Astrocyte of the spinal cord (primary cell): ENCODE results near the gene ALDH1A3.

Experiments
- DNase-seq: peaks from one replicate; pipeline ENCODE4 v3.0.0; 2011; ENCODE audit warnings: low read depth, low spot score
- H3K4me3 ChIP-seq: 2 replicates; pipeline ENCODE4 v1.5.1; 2011; ENCODE audit warnings: low read depth, mild to moderate bottlenecking, low read length, moderate library complexity
- in situ Hi-C: cut with HindIII; loops from 2 replicates; pipeline ENCODE4 v1.10.0; 2017; ENCODE audit warnings: low sequenced_read_pairs
- TF ChIP-seq, protein P1 (sequence below): IDR thresholded peaks from 2 replicates; pipeline ENCODE4 v1.5.1; 2012; ENCODE audit warnings: low read depth, mild to moderate bottlenecking, low read length, inconsistent platforms

ALDH1A3 gene

DNA sequence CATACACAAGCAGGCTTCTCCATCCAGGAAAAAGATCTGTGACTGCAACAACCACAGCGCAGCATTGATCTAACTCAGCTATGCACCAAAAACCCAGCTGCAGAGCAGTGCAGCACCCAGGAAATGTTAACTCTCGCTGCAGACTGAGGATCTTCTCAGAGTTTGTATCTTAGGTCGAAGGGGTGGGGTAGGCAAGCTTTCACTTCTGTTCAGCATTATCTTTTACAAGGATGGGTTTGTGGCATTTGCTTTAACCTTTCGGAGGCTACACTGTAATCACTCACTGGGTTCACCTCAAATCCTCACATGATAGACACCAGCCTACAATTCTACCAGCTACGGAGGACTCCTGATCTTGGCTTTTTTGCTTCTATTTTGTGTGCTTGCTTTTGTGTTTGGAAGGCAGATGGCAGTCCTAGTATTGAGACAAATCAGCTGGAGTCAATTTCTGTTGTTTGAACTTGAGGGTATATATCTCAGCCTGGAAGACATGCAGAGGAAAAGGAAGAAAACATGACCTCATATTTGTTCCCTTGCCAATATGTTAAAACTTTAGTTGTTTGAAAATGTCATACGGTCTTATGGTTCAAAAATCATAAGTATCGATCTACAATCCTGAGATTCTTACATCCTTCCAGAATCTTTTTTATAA, 64.7 kb downstream of the ALDH1A3 start:
- TF ChIP-seq, protein P1, sequence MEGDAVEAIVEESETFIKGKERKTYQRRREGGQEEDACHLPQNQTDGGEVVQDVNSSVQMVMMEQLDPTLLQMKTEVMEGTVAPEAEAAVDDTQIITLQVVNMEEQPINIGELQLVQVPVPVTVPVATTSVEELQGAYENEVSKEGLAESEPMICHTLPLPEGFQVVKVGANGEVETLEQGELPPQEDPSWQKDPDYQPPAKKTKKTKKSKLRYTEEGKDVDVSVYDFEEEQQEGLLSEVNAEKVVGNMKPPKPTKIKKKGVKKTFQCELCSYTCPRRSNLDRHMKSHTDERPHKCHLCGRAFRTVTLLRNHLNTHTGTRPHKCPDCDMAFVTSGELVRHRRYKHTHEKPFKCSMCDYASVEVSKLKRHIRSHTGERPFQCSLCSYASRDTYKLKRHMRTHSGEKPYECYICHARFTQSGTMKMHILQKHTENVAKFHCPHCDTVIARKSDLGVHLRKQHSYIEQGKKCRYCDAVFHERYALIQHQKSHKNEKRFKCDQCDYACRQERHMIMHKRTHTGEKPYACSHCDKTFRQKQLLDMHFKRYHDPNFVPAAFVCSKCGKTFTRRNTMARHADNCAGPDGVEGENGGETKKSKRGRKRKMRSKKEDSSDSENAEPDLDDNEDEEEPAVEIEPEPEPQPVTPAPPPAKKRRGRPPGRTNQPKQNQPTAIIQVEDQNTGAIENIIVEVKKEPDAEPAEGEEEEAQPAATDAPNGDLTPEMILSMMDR = no peak
- no peak overlapping the region for H3K4me3 ChIP-seq
- in situ Hi-C loops = no loop called here
- DNase-seq = no peak

DNA sequence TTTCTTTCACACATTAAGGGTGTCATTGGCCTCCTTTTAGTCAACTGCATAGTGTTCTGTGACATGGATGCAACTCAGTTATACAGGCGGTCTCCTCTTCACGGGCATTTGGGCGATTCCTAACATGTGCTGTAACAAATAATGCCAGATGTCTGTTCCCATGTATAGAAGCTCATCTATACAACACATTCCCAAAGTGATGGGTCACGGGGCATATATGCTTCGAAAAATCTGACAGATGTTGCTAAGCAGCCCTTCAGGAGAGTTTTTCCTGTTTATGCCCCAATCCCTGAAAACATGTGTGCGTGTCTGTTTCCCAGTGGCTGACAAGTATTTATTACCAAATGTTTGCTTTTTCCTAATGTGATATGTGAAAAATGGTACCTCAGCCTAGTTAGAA, 65.4 kb downstream of the ALDH1A3 start:
- in situ Hi-C loops = no loop called here
- TF ChIP-seq, protein P1 = no peak
- H3K4me3 ChIP-seq = no peak overlapping the region
- DNase-seq = no peak

DNA sequence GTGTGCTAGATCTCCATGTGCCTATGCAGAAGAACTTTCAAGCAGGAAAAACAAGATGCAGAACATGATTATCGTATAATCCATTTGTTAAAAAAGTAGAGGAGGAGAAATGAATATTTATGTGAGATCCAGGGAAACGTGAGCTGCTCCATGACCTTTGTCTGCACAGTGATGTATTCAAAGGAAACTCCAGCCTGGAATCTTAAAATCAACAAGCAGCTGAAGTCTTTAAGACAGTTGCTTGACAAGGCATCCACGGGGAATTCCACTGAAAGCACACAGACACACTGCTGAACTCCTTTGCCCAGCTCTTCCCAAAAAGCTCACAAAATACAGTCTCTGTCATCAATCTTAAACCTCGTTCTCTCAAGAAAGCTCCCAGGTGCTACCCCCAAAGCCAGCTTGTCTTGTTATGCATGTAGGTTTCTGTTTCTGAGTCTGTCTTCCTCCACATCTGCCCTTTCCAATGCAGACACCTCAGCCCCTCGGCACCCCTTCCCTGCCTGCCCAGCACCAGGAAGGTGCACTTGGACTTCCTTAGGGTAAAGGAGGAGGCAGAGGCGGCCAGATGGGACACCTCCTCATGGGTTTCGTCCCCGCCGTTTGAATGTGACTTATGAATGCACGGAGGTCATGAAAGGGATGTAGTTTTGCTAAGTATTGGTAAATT, 68.3 kb downstream of the ALDH1A3 start:
- TF ChIP-seq, protein P1 = no peak
- DNase-seq = peak; percentile 21
- in situ Hi-C loops = no loop called here
- no peak overlapping the region for H3K4me3 ChIP-seq

DNA sequence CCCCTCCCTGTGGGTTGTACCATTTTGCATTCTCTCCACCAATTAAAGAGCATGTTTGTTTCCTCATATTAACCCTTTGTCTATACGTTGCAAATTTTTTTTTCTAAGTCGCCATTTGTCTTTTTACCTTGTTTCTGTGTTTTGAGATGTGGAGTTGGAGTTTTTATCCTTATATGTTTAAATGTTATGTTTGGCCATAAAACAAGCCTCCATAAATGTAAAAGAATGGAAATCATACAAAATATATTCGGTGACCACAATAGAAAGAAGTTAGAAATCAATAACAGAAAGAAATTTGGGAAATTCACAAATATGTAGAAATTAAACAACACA, 68.8 kb downstream of the ALDH1A3 start:
- DNase-seq = no peak
- in situ Hi-C loops = no loop called here
- no peak overlapping the region for H3K4me3 ChIP-seq
- TF ChIP-seq, protein P1 = no peak

DNA sequence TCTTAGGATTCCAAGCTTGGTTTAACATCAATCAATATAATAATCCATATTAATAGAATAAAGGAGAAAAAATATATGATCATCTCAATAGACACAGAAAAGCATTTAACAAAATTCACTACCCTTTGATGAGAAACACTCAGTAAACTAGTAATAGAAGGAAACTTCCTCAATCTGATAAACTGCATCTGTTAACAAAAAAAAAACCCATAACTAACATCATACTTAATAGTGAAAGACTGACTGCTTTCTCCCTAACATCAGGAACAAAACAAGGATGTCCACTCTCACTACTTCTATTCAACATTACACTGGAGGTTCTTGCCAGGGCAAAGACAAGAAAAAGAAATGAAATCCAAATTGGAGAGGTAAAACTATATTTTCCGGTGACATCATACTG, 70.1 kb downstream of the ALDH1A3 start:
- TF ChIP-seq, protein P1 = no peak
- DNase-seq = no peak
- H3K4me3 ChIP-seq = no peak overlapping the region
- in situ Hi-C loops = no loop called here

DNA sequence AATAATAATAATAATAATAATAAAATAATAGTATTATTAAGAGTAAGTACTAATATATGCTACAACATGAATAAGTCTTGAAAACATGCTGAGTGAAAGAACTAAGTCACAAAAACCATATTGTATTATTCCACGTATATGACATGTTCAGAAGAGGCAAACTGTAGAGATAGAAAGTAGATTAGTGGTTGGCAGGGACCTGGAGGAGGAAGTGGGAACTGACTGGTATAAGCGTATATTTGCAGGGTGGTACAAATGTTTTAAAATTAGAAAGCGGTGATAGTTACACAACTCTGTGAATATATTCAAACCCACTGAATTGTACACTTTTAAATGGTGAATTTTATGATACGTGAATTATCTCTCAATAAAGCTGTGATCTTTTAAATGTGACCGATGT, 72.3 kb downstream of the ALDH1A3 start:
- in situ Hi-C loops = no loop called here
- DNase-seq = no peak

More for the DNA sequence above, 72.3 kb downstream of the ALDH1A3 start:
- H3K4me3 ChIP-seq = no peak overlapping the region
- TF ChIP-seq, protein P1 = no peak
